ENCODE data around the gene PAIP2B. TPM values are rescaled to one million over a fixed set of nuclear protein-coding genes. Genes with fewer than 3 reads are reported as not detected.

Gene PAIP2B
- total RNA-seq, 1 experiment from 2014 or later, result 5.9 TPM

DNA sequence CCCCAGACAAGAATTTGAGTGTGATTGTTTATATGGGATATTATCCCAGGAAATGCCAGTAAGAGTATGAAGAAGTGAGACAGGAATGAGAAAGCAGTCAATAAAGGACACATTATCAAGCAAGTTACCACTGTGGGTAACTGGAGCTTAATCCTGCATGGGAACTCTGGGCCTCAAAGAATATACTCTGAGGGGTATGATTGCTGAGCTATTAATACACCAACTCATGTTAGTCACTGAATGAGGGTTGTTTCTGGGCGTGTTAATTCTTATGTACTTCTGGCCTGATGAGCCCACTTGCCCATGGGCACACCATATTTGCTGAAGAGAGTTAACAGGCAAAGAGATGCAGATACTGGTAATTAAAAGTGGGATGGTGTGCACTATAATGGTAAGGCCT is 26.6 kb upstream of the PAIP2B start (continued):
- no peak for TF ChIP-seq RAD21 (IDR thresholded peaks at IDR 0.05; ENCODE audit: low read depth)
- TF ChIP-seq, protein P1, sequence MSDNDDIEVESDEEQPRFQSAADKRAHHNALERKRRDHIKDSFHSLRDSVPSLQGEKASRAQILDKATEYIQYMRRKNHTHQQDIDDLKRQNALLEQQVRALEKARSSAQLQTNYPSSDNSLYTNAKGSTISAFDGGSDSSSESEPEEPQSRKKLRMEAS (IDR thresholded peaks at IDR 0.05), result no peak
- TF ChIP-seq FOSL1 (IDR thresholded peaks at IDR 0.05; ENCODE audit: low read depth), result no peak
- no peak for TF ChIP-seq YY1 (IDR thresholded peaks at IDR 0.05; ENCODE audit: extremely low read depth, insufficient replicate concordance, low read depth, low read length)

DNA sequence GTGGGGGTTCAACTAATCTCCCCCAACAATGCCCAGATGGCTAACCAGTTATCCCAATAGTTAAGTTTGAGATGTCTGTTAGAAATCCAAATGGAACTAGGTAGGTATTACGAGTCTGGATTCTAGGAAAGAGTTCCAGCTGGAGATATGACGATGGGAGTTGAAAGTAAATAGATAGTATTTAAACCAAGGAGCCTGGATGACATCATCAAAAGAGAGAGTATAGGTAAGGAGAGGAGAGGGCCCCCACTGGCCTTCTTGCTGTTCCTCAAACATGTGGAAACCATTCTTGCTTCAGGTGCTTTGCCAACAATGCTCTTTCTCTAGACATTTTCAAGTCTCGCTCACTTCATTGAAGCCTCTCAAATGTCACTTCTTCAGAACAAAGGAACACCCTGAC is 26.0 kb upstream of the PAIP2B start:
- Histone ChIP-seq H4K20me1 (ENCODE audit: insufficient read depth) (no peaks in the 10 kb centered on the region), H3K79me2 (ENCODE audit: insufficient read depth, low read length) (no peaks in the 10 kb centered on the region), H3K4me2 (ENCODE audit: low read length) (no peak overlapping the region), H3K36me3 (ENCODE audit: control insufficient read depth in 1 of 2, insufficient read depth in 2 of 2, low read length in 2 of 2) (no peaks in the 10 kb centered on the region), H3K9me3 (ENCODE audit: control insufficient read depth in 1 of 2, insufficient read depth in 1 of 2, low read depth in 1 of 2, low read length in 2 of 2) (no peaks in the 10 kb centered on the region), H2AFZ (ENCODE audit: low read depth, low read length, poor library complexity, severe bottlenecking) (no peak overlapping the region), H3K9me2 (ENCODE audit: insufficient read depth) (no peaks in the 10 kb centered on the region), H3K4me3 (replicated peaks in 1 of 2; ENCODE audit: low read depth in 1 of 2, low read length in 2 of 2) (no peak overlapping the region), H3K9ac (ENCODE audit: low read length) (no peak overlapping the region), H3K27ac (ENCODE audit: low read depth, low read length) (no peak overlapping the region), H3K4me1 (ENCODE audit: control insufficient read depth in 1 of 2, insufficient read depth in 2 of 2, low read length in 2 of 2) (no peaks in the 10 kb centered on the region), H3K27me3 (ENCODE audit: insufficient read depth, low read length) (0 out of 2 replicates have a peak, but pooled peaks cover 4% of the 10 kb centered on the region)
- ATAC-seq (no peak), DNase-seq (ENCODE audit: low read depth, low spot score) (no peak)
- POLR2A ChIA-PET, result no interaction called here
- TF ChIP-seq ELF1 (IDR thresholded peaks at IDR 0.05; ENCODE audit: borderline replicate concordance, low read depth) (no peak), EGR1 (IDR thresholded peaks at IDR 0.05; ENCODE audit: low read depth) (no peak), SP1 (IDR thresholded peaks at IDR 0.05; ENCODE audit: low read depth) (no peak), FOSL1 (IDR thresholded peaks at IDR 0.05; ENCODE audit: low read depth) (no peak), EZH2 (IDR thresholded peaks at IDR 0.05) (no peak), CBX3 (IDR thresholded peaks at IDR 0.05; ENCODE audit: low read depth) (no peak), ZNF274 (IDR thresholded peaks at IDR 0.05; ENCODE audit: low read depth, low read length) (no peak), POLR2AphosphoS5 (IDR thresholded peaks at IDR 0.05; ENCODE audit: low read depth, low read length) (no peak)
- CTCF ChIA-PET, result no interaction called here
- no TSS peak for BruUV-seq (replicated peaks)
- intact Hi-C loops (cut with micrococcal nuclease), result no loop called here
- RAD21 ChIA-PET (ENCODE audit: low non-redundant PET in 1 of 2, low total read pairs in 2 of 2, uncharacterized antibody in 2 of 2, unreplicated experiment in 2 of 2), result no interaction called here
